Measurements from ENCODE around the gene NPB.
A peak's percentile ranks its signal among the peaks of the same experiment; 100 is the strongest.

NPB gene

GRCh38 chr17:81909966-81910839 is 8.2 kb downstream of the NPB start:
- DNase-seq: no peak
- H3K36me3 ChIP-seq: peaks cover 29% of the 10 kb centered on the region

GRCh38 chr17:81910840-81911276 is 8.8 kb downstream of the NPB start:
- Histone ChIP-seq H3K4me1 (no peaks in the 10 kb centered on the region; the same call in 1 of the 2 replicates), H3K9me3 (no peaks in the 10 kb centered on the region), H3K36me3 (peaks cover 31% of the 10 kb centered on the region), H3K4me3 (ENCODE audit: low read depth, low read length) (peak overlapping the region; percentile 78), H3K27me3 (no peaks in the 10 kb centered on the region)
- DNase-seq: no peak
- no peak for TF ChIP-seq CTCF (IDR thresholded peaks at IDR 0.05; ENCODE audit: low read depth, low read length)

More at GRCh38 chr17:81909966-81910839, 8.2 kb downstream of the NPB start:
- Histone ChIP-seq H3K27me3 (no peaks in the 10 kb centered on the region), H3K4me1 (no peaks in the 10 kb centered on the region; the same call in 1 of the 2 replicates), H3K9me3 (no peaks in the 10 kb centered on the region), H3K4me3 (ENCODE audit: low read depth, low read length) (peak overlapping the region; percentile 78)
- no peak for TF ChIP-seq CTCF (IDR thresholded peaks at IDR 0.05; ENCODE audit: low read depth, low read length)

GRCh38 chr17:81911277-81911961 is 9.4 kb downstream of the NPB start, which contains the start of gene PCYT2:
Gene PCYT2 (minus strand): TSS chr17:81911399. CDS start chr17:81911355, 44 bp downstream.
- DNase-seq: peak; percentile 94
- no peaks in the 10 kb centered on the region for H3K27me3 ChIP-seq
- TF ChIP-seq CTCF (IDR thresholded peaks at IDR 0.05; ENCODE audit: low read depth, low read length): no peak
- peak within 1 kb of the TSS; percentile 78 for H3K4me3 ChIP-seq (ENCODE audit: low read depth, low read length)
- no peaks in the 10 kb centered on the region; the same call in 1 of the 2 replicates for H3K4me1 ChIP-seq
- peaks cover 31% of the 10 kb centered on the region for H3K36me3 ChIP-seq
- no peaks in the 10 kb centered on the region for H3K9me3 ChIP-seq

- Histone ChIP-seq H3K4me1 (peaks cover 3% of the 10 kb centered on the region; the same call in 1 of the 2 replicates), H3K9me3 (no peaks in the 10 kb centered on the region), H3K36me3 (peaks cover 31% of the 10 kb centered on the region), H3K4me3 (ENCODE audit: low read depth, low read length) (peak overlapping the region; percentile 32; the same call in 1 of the 2 replicates), H3K27me3 (no peaks in the 10 kb centered on the region)
- no peak for DNase-seq
- TF ChIP-seq CTCF (IDR thresholded peaks at IDR 0.05; ENCODE audit: low read depth, low read length): no peak
Measured at GRCh38 chr17:81911969-81912368, 9.9 kb downstream of the NPB start.

- peaks cover 3% of the 10 kb centered on the region; the same call in 1 of the 2 replicates for H3K4me1 ChIP-seq
- no peaks in the 10 kb centered on the region for H3K9me3 ChIP-seq
- TF ChIP-seq CTCF (IDR thresholded peaks at IDR 0.05; ENCODE audit: low read depth, low read length): no peak
- no peak for DNase-seq
- peaks cover 31% of the 10 kb centered on the region for H3K36me3 ChIP-seq
- no peaks in the 10 kb centered on the region for H3K27me3 ChIP-seq
- H3K4me3 ChIP-seq (ENCODE audit: low read depth, low read length): no peak overlapping the region
Measured at GRCh38 chr17:81912441-81913309, 10.6 kb downstream of the NPB start.
